Karpas-422 (cell line): Measurements from ENCODE around the gene GSTM5. TPM values are rescaled to one million over a fixed set of nuclear protein-coding genes. Genes with fewer than 3 reads are reported as not detected.
"Not testable (repeated sequence)": the region's sequence is repeated elsewhere in the genome, so short reads cannot be mapped to it uniquely, and the experiment has no call there.

ENCODE experiments used
- DNase-seq: peaks from one replicate; pipeline ENCODE4 v3.0.0-alpha.2; 2015
- H2AFZ ChIP-seq: fragments of 200-600 bp; sonication (generic); 2 replicates; pipeline ENCODE4 v1.6.1; 2014; ENCODE audit warnings: antibody characterized with exemption, low read length, mixed read lengths
- H3K27ac ChIP-seq: fragments of 200-600 bp; sonication (generic); 2 replicates; pipeline ENCODE4 v1.5.1; 2014; ENCODE audit warnings: mild to moderate bottlenecking, low read length, moderate library complexity
- H3K27me3 ChIP-seq: fragments of 200-600 bp; sonication (generic); 2 replicates; pipeline ENCODE4 v1.6.1; 2014; ENCODE audit warnings: low read length, mixed read lengths
- H3K36me3 ChIP-seq: fragments of 200-600 bp; sonication (generic); 2 replicates; pipeline ENCODE4 v1.6.1; 2014; ENCODE audit warnings: low read length, mixed read lengths; ENCODE audit not compliant: insufficient read depth
- H3K4me1 ChIP-seq: fragments of 200-600 bp; sonication (generic); 2 replicates; pipeline ENCODE4 v1.6.1; 2014; ENCODE audit warnings: mild to moderate bottlenecking, low read length, mixed read lengths
- H3K4me2 ChIP-seq: fragments of 200-600 bp; sonication (generic); 2 replicates; pipeline ENCODE4 v1.6.1; 2014; ENCODE audit warnings: low read length, low read depth, mild to moderate bottlenecking; ENCODE audit not compliant: poor library complexity, severe bottlenecking
- H3K4me3 ChIP-seq: fragments of 200-600 bp; sonication (generic); 2 replicates; pipeline ENCODE4 v1.5.1; 2014; ENCODE audit warnings: mild to moderate bottlenecking, antibody characterized with exemption, low read length, mixed read lengths
- H3K79me2 ChIP-seq: fragments of 200-600 bp; sonication (generic); 2 replicates; pipeline ENCODE4 v1.6.1; 2014; ENCODE audit warnings: mild to moderate bottlenecking, low read length, mixed read lengths
- H3K9ac ChIP-seq: fragments of 200-600 bp; sonication (generic); 2 replicates; pipeline ENCODE4 v1.6.0; 2014; ENCODE audit warnings: low read length
- H3K9me2 ChIP-seq: fragments of 200-600 bp; sonication (generic), shearing (Covaris generic); replicated peaks from 2 replicates; pipeline ENCODE4 v1.6.0; 2014; ENCODE audit warnings: mild to moderate bottlenecking, low read length, moderate library complexity; ENCODE audit not compliant: insufficient read depth
- H3K9me3 ChIP-seq: fragments of 300-700, 200-600 bp; sonication (generic); 2 replicates; pipeline ENCODE4 v1.6.1; 2014; ENCODE audit warnings: low read length, mixed read lengths
- H4K20me1 ChIP-seq: fragments of 200-600 bp; sonication (generic); 2 replicates; pipeline ENCODE4 v1.6.1; 2014; ENCODE audit warnings: mild to moderate bottlenecking, antibody characterized with exemption, low read length, low read depth; ENCODE audit not compliant: insufficient read depth
- total RNA-seq: library from RNA; depleted of rRNA; stranded (reverse); fragments of >200 nt; shearing (Covaris generic); gene quantifications from 2 replicates; pipeline ENCODE4 v1.2.3, GENCODE V29; 2014; ENCODE audit warnings: low replicate concordance

The GSTM5 gene
- total RNA-seq, 1 experiment from 2014 or later, result not detected

- Histone ChIP-seq H3K36me3 (no peaks in the 10 kb centered on the region), H3K27ac (no peak within 1 kb of the TSS), H3K4me3 (no peak within 1 kb of the TSS)
These were observed 28.7 kb downstream of the GSTM5 start, which contains the start of gene GSTM3 for GRCh38 chr1:109740615-109741373. Gene GSTM3, minus strand, starts transcription at chr1:109741038. Its CDS starts 751 bp downstream, at chr1:109740287.

GRCh38 chr1:109748311-109748710 is 36.3 kb downstream of the GSTM5 start:
- not testable (repeated sequence) for H3K79me2 ChIP-seq, H3K4me2 ChIP-seq, H3K27me3 ChIP-seq, DNase-seq, H4K20me1 ChIP-seq, H3K9me2 ChIP-seq, H3K9me3 ChIP-seq, H3K9ac ChIP-seq, H3K27ac ChIP-seq, H2AFZ ChIP-seq, H3K4me3 ChIP-seq, H3K36me3 ChIP-seq, H3K4me1 ChIP-seq

More at GRCh38 chr1:109740615-109741373, 28.7 kb downstream of the GSTM5 start, which contains the start of gene GSTM3:
- no peaks in the 10 kb centered on the region for H3K4me1 ChIP-seq
- H3K9me2 ChIP-seq, result no peaks in the 10 kb centered on the region
- no peak for DNase-seq
- H4K20me1 ChIP-seq, result no peaks in the 10 kb centered on the region
- no peaks in the 10 kb centered on the region for H3K27me3 ChIP-seq
- H2AFZ ChIP-seq, result no peak within 1 kb of the TSS
- H3K9me3 ChIP-seq, result no peaks in the 10 kb centered on the region
- no peak within 1 kb of the TSS for H3K9ac ChIP-seq
- no peaks in the 10 kb centered on the region for H3K79me2 ChIP-seq
- H3K4me2 ChIP-seq, result no peak within 1 kb of the TSS

GRCh38 chr1:109749221-109749620 is 37.2 kb downstream of the GSTM5 start:
- Histone ChIP-seq H3K9me2 (no peaks in the 10 kb centered on the region), H3K4me1 (no peaks in the 10 kb centered on the region), H3K9ac (no peak overlapping the region), H3K4me3 (no peak overlapping the region), H2AFZ (no peak overlapping the region), H4K20me1 (no peaks in the 10 kb centered on the region), H3K27ac (no peak overlapping the region), H3K27me3 (no peaks in the 10 kb centered on the region), H3K9me3 (no peaks in the 10 kb centered on the region), H3K36me3 (no peaks in the 10 kb centered on the region), H3K4me2 (no peak overlapping the region), H3K79me2 (no peaks in the 10 kb centered on the region)
- no peak for DNase-seq

GRCh38 chr1:109750241-109750882 is 38.3 kb downstream of the GSTM5 start:
- H3K4me2 ChIP-seq, result no peak overlapping the region
- H3K9ac ChIP-seq, result no peak overlapping the region
- no peak overlapping the region for H3K4me3 ChIP-seq
- H3K36me3 ChIP-seq, result no peaks in the 10 kb centered on the region
- no peaks in the 10 kb centered on the region for H3K9me2 ChIP-seq
- no peaks in the 10 kb centered on the region for H4K20me1 ChIP-seq
- no peaks in the 10 kb centered on the region for H3K79me2 ChIP-seq
- H3K9me3 ChIP-seq, result no peaks in the 10 kb centered on the region
- no peak overlapping the region for H2AFZ ChIP-seq
- no peak for DNase-seq
- H3K27ac ChIP-seq, result no peak overlapping the region
- H3K4me1 ChIP-seq, result peaks cover 1% of the 10 kb centered on the region
- H3K27me3 ChIP-seq, result no peaks in the 10 kb centered on the region

GRCh38 chr1:109750920-109751319 is 38.9 kb downstream of the GSTM5 start:
- Histone ChIP-seq H3K4me1 (peaks cover 7% of the 10 kb centered on the region), H3K9me2 (no peaks in the 10 kb centered on the region), H3K9me3 (no peaks in the 10 kb centered on the region), H3K27me3 (no peaks in the 10 kb centered on the region), H3K79me2 (no peaks in the 10 kb centered on the region), H3K36me3 (no peaks in the 10 kb centered on the region), H3K9ac (no peak overlapping the region), H2AFZ (no peak overlapping the region), H3K4me3 (no peak overlapping the region), H3K4me2 (no peak overlapping the region), H3K27ac (no peak overlapping the region), H4K20me1 (no peaks in the 10 kb centered on the region)
- DNase-seq, result no peak

- Histone ChIP-seq H3K4me1 (peaks cover 10% of the 10 kb centered on the region), H2AFZ (no peak overlapping the region), H3K36me3 (no peaks in the 10 kb centered on the region), H3K27ac (no peak overlapping the region), H3K9me2 (no peaks in the 10 kb centered on the region), H3K79me2 (no peaks in the 10 kb centered on the region), H3K4me3 (no peak overlapping the region), H3K9ac (no peak overlapping the region), H3K27me3 (no peaks in the 10 kb centered on the region), H3K9me3 (no peaks in the 10 kb centered on the region), H4K20me1 (no peaks in the 10 kb centered on the region), H3K4me2 (no peak overlapping the region)
- no peak for DNase-seq
These were observed 39.6 kb downstream of the GSTM5 start for GRCh38 chr1:109751531-109752260.

GRCh38 chr1:109754738-109755137 is 42.7 kb downstream of the GSTM5 start:
- Histone ChIP-seq H3K27me3 (no peaks in the 10 kb centered on the region), H3K9ac (no peak overlapping the region), H3K4me3 (no peak overlapping the region), H3K27ac (no peak overlapping the region), H3K36me3 (no peaks in the 10 kb centered on the region), H3K79me2 (no peaks in the 10 kb centered on the region), H3K4me2 (no peak overlapping the region), H2AFZ (no peak overlapping the region), H3K9me2 (no peaks in the 10 kb centered on the region), H4K20me1 (no peaks in the 10 kb centered on the region), H3K4me1 (peaks cover 10% of the 10 kb centered on the region), H3K9me3 (no peaks in the 10 kb centered on the region)
- no peak for DNase-seq

GRCh38 chr1:109756325-109756724 is 44.3 kb downstream of the GSTM5 start:
- not testable (repeated sequence) for H3K4me3 ChIP-seq, DNase-seq, H3K4me1 ChIP-seq

More at GRCh38 chr1:109756325-109756724, 44.3 kb downstream of the GSTM5 start:
- H3K9me3 ChIP-seq, H3K36me3 ChIP-seq, H2AFZ ChIP-seq, H3K4me2 ChIP-seq, H3K9ac ChIP-seq, H3K79me2 ChIP-seq, H3K27ac ChIP-seq, H3K27me3 ChIP-seq, H4K20me1 ChIP-seq, H3K9me2 ChIP-seq: not testable (repeated sequence)
